Left ventricle myocardium inferior (tissue), 1 donor: ENCODE results near the gene KCNG2. TPM values are rescaled to one million over a fixed set of nuclear protein-coding genes. Genes with fewer than 3 reads are reported as not detected.

ENCODE experiments used
- DNase-seq: peaks from one replicate; pipeline ENCODE4 v3.0.0-alpha.2; 2020
- H3K27ac ChIP-seq: fragments of 200-600 bp; replicated peaks from 2 replicates; pipeline ENCODE4 v1.8.0; 2021
- H3K27me3 ChIP-seq: fragments of 200-600 bp; 2 replicates; pipeline ENCODE4 v1.8.0; 2021; ENCODE audit warnings: low read depth
- H3K36me3 ChIP-seq: fragments of 200-600 bp; 2 replicates; pipeline ENCODE4 v1.8.0; 2021
- H3K4me1 ChIP-seq: fragments of 200-600 bp; 2 replicates; pipeline ENCODE4 v1.8.0; 2021
- H3K4me3 ChIP-seq: fragments of 200-600 bp; 2 replicates; pipeline ENCODE4 v1.8.0; 2021; ENCODE audit warnings: mild to moderate bottlenecking, moderate library complexity
- H3K9me3 ChIP-seq: fragments of 200-600 bp; replicated peaks from 2 replicates; pipeline ENCODE4 v1.8.0; 2021
- CTCF ChIP-seq: fragments of 200-600 bp; IDR thresholded peaks from 2 replicates; pipeline ENCODE4 v1.8.0; 2021; ENCODE audit warnings: antibody characterized with exemption, mild to moderate bottlenecking, borderline replicate concordance
- intact Hi-C: fragments of 100-400 bp; cut with micrococcal nuclease; formaldehyde crosslinking; loops from one replicate; pipeline ENCODE4 v1.11.0; 2022
- total RNA-seq: library from RNA; stranded (reverse); fragmentation: NEBNext Ultra II Directional; extraction: Animal tissue kit (Norgen Biotek cat#: 25700); gene quantifications from one replicate; pipeline ENCODE4 v1.2.1, GENCODE V29; 2021
- donor health status: DM: no; HTN: yes; CAD: no; lungs with severe emphysema.

KCNG2 gene
- total RNA-seq, 1 donor from 2014 or later = not detected

- no peaks in the 10 kb centered on the region for H3K4me1 ChIP-seq
- H3K27ac ChIP-seq = no peak overlapping the region
- no peak for DNase-seq
- H3K36me3 ChIP-seq = no peaks in the 10 kb centered on the region
- intact Hi-C loops = no loop called here
- H3K9me3 ChIP-seq = peaks cover 9% of the 10 kb centered on the region
- TF ChIP-seq CTCF = no peak
- H3K27me3 ChIP-seq = peaks cover 26% of the 10 kb centered on the region
- H3K4me3 ChIP-seq = no peak overlapping the region
Measured at GRCh38 chr18:79848294-79848578, 50.5 kb downstream of the KCNG2 start.

GRCh38 chr18:79848579-79849327, 51.0 kb downstream of the KCNG2 start:
- intact Hi-C loops = no loop called here
- Histone ChIP-seq H3K36me3 (no peaks in the 10 kb centered on the region), H3K27ac (no peak overlapping the region), H3K4me1 (no peaks in the 10 kb centered on the region), H3K9me3 (peaks cover 4% of the 10 kb centered on the region), H3K27me3 (peaks cover 31% of the 10 kb centered on the region), H3K4me3 (no peak overlapping the region)
- TF ChIP-seq CTCF = no peak
- no peak for DNase-seq

GRCh38 chr18:79849328-79850207, 51.8 kb downstream of the KCNG2 start:
- H3K9me3 ChIP-seq = no peaks in the 10 kb centered on the region
- TF ChIP-seq CTCF = no peak
- no peaks in the 10 kb centered on the region for H3K36me3 ChIP-seq
- no peak for DNase-seq
- intact Hi-C loops = no loop called here
- no peak overlapping the region for H3K4me3 ChIP-seq
- H3K27me3 ChIP-seq = peaks cover 38% of the 10 kb centered on the region
- no peak overlapping the region for H3K27ac ChIP-seq
- H3K4me1 ChIP-seq = no peaks in the 10 kb centered on the region

GRCh38 chr18:79850731-79851130, 53.0 kb downstream of the KCNG2 start:
- Histone ChIP-seq H3K27me3 (peaks cover 50% of the 10 kb centered on the region), H3K4me1 (no peaks in the 10 kb centered on the region), H3K9me3 (no peaks in the 10 kb centered on the region), H3K36me3 (no peaks in the 10 kb centered on the region), H3K27ac (no peak overlapping the region), H3K4me3 (no peak overlapping the region)
- TF ChIP-seq CTCF = no peak
- no peak for DNase-seq
- intact Hi-C loops = no loop called here

GRCh38 chr18:79851489-79851888, 53.8 kb downstream of the KCNG2 start:
- no peak for TF ChIP-seq CTCF
- H3K27ac ChIP-seq = no peak overlapping the region
- H3K36me3 ChIP-seq = no peaks in the 10 kb centered on the region
- DNase-seq = no peak
- H3K4me1 ChIP-seq = peaks cover 3% of the 10 kb centered on the region
- no peak overlapping the region for H3K4me3 ChIP-seq
- intact Hi-C loops = no loop called here
- peaks cover 57% of the 10 kb centered on the region for H3K27me3 ChIP-seq
- H3K9me3 ChIP-seq = no peaks in the 10 kb centered on the region
